ENCODE results near the gene RPRD1B.

GRCh38 chr20:38054647-38055046 is 21.1 kb downstream of the RPRD1B start:
- no peak for TF ChIP-seq JUNB (IDR thresholded peaks at IDR 0.05; ENCODE audit: unreplicated experiment)
- no peak for TF ChIP-seq CTCF (conservative IDR thresholded peaks at IDR 0.05; ENCODE audit: low read depth in 2 of 2)
- no peak for TF ChIP-seq EZH2 (IDR thresholded peaks at IDR 0.05; ENCODE audit: low read depth, unreplicated experiment)
- no peak for TF ChIP-seq ETS1 (IDR thresholded peaks at IDR 0.05)
- TF ChIP-seq REST (IDR thresholded peaks at IDR 0.05; ENCODE audit: unreplicated experiment), result no peak
